ENCODE data around the gene DYNLT3. TPM values are rescaled to one million over a fixed set of nuclear protein-coding genes. Genes with fewer than 3 reads are reported as not detected.

The DYNLT3 gene
- total RNA-seq, 1 experiment from 2014 or later = 17.4 TPM

DNA sequence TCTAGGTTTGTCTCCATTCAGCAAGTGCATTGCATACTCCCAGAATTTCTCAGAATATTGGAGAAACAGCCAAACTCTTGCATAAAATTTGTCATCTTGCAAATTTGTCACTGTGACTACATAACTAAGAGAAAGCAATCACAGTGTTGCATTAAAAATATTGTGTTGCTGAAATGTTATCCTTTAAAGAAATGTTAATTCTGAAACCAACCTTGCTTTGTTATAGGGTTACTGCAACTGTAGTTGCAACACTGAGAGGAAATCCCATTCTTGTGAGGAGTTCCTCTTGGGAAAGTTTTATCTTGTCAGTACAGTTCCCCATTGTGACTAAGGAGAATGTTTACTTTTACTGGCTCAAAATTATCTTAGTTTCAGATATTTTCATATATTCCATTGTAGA, 46.7 kb downstream of the DYNLT3 start:
- no peak for DNase-seq (ENCODE audit: low read depth, low spot score)
- intact Hi-C loops (cut with micrococcal nuclease; ENCODE audit: unreplicated experiment) = no loop called here
- no peaks in the 10 kb centered on the region for H3K9me3 ChIP-seq (ENCODE audit: control insufficient read depth, insufficient read depth, low read depth, low read length)
- TF ChIP-seq, protein P1, sequence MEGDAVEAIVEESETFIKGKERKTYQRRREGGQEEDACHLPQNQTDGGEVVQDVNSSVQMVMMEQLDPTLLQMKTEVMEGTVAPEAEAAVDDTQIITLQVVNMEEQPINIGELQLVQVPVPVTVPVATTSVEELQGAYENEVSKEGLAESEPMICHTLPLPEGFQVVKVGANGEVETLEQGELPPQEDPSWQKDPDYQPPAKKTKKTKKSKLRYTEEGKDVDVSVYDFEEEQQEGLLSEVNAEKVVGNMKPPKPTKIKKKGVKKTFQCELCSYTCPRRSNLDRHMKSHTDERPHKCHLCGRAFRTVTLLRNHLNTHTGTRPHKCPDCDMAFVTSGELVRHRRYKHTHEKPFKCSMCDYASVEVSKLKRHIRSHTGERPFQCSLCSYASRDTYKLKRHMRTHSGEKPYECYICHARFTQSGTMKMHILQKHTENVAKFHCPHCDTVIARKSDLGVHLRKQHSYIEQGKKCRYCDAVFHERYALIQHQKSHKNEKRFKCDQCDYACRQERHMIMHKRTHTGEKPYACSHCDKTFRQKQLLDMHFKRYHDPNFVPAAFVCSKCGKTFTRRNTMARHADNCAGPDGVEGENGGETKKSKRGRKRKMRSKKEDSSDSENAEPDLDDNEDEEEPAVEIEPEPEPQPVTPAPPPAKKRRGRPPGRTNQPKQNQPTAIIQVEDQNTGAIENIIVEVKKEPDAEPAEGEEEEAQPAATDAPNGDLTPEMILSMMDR (IDR thresholded peaks at IDR 0.05) = no peak
- TF ChIP-seq POLR2AphosphoS5 (IDR thresholded peaks at IDR 0.05; ENCODE audit: low read depth, low read length) (no peak), SIN3A (IDR thresholded peaks at IDR 0.05; ENCODE audit: borderline replicate concordance, insufficient read depth, low read depth, low read length) (no peak), REST (IDR thresholded peaks at IDR 0.05; ENCODE audit: insufficient read depth in 1 of 2, low read depth in 2 of 2, low read length in 1 of 2) (no peak), TCF7L2 (IDR thresholded peaks at IDR 0.05; ENCODE audit: low read depth, low read length) (no peak)
- no peaks in the 10 kb centered on the region for H3K36me3 ChIP-seq (ENCODE audit: control insufficient read depth, insufficient read depth, low read length)
- no peak overlapping the region for H3K4me3 ChIP-seq (ENCODE audit: low read depth in 2 of 2, low read length in 2 of 2)
- no peak for ATAC-seq
- no peaks in the 10 kb centered on the region for H3K4me1 ChIP-seq (ENCODE audit: control insufficient read depth, insufficient read depth, low read length)
- CTCF ChIA-PET = no interaction called here
- no TSS peak for BruUV-seq (replicated peaks)
- H3K27ac ChIP-seq (ENCODE audit: low read length) = no peak overlapping the region
- POLR2A ChIA-PET = no interaction called here
- no peaks in the 10 kb centered on the region for H3K27me3 ChIP-seq (ENCODE audit: control insufficient read depth, insufficient read depth, low read length)
- in situ Hi-C loops (cut with HindIII; ENCODE audit: low pct_unique_long_range_greater_than_20kb, low sequenced_read_pairs) = no loop called here

- Histone ChIP-seq H3K4me3 (ENCODE audit: low read depth in 2 of 2, low read length in 2 of 2) (no peak overlapping the region), H3K27me3 (ENCODE audit: control insufficient read depth, insufficient read depth, low read length) (no peaks in the 10 kb centered on the region), H3K4me1 (ENCODE audit: control insufficient read depth, insufficient read depth, low read length) (no peaks in the 10 kb centered on the region), H3K36me3 (ENCODE audit: control insufficient read depth, insufficient read depth, low read length) (no peaks in the 10 kb centered on the region), H3K9me3 (ENCODE audit: control insufficient read depth, insufficient read depth, low read depth, low read length) (no peaks in the 10 kb centered on the region), H3K27ac (ENCODE audit: low read length) (no peak overlapping the region)
- no peak for TF ChIP-seq TCF7L2 (IDR thresholded peaks at IDR 0.05; ENCODE audit: low read depth, low read length)
- TF ChIP-seq SIN3A (IDR thresholded peaks at IDR 0.05; ENCODE audit: borderline replicate concordance, insufficient read depth, low read depth, low read length) = no peak
- no peak for TF ChIP-seq POLR2AphosphoS5 (IDR thresholded peaks at IDR 0.05; ENCODE audit: low read depth, low read length)
- TF ChIP-seq, protein P1 (IDR thresholded peaks at IDR 0.05) = no peak
- no peak for TF ChIP-seq REST (IDR thresholded peaks at IDR 0.05; ENCODE audit: insufficient read depth in 1 of 2, low read depth in 2 of 2, low read length in 1 of 2)
- ATAC-seq (no peak), DNase-seq (ENCODE audit: low read depth, low spot score) (no peak)
- no TSS peak for BruUV-seq (replicated peaks)
- intact Hi-C loops (cut with micrococcal nuclease; ENCODE audit: unreplicated experiment) = no loop called here
- in situ Hi-C loops (cut with HindIII; ENCODE audit: low pct_unique_long_range_greater_than_20kb, low sequenced_read_pairs) = no loop called here
- ChIA-PET CTCF (no interaction called here), POLR2A (no interaction called here)
Observed at GRCh38 chrX:37799936-37800335, 47.4 kb downstream of the DYNLT3 start.

Data from Panc1 (cell line).